Activated CD4-positive, alpha-beta T cell treated with anti-CD3 and anti-CD28 coated beads, Interleukin-2, amount 50 U/mL, for 4 hours (primary cell): ENCODE results near the gene MCM3AP.
"Not testable (repeated sequence)": the region's sequence is repeated elsewhere in the genome, so short reads cannot be mapped to it uniquely, and the experiment has no call there.

Experiments
- DNase-seq, 2 experiments: peaks; one replicate each; pipeline ENCODE4 v3.0.0-alpha.2; 2020

Gene MCM3AP

GRCh38 chr21:46239817-46240325 lies 45.5 kb downstream of the MCM3AP start:
- no peak for DNase-seq

- DNase-seq = no peak
These were observed 47.9 kb downstream of the MCM3AP start for GRCh38 chr21:46237474-46237873.

GRCh38 chr21:46234436-46234950 lies 50.9 kb downstream of the MCM3AP start:
- DNase-seq = no peak

GRCh38 chr21:46229923-46230260 lies 55.5 kb downstream of the MCM3AP start:
- DNase-seq = no peak

GRCh38 chr21:46229133-46229922 lies 56.1 kb downstream of the MCM3AP start:
- no peak for DNase-seq

GRCh38 chr21:46228345-46229051 lies 56.9 kb downstream of the MCM3AP start, which contains the start of gene LSS:
LSS (minus strand) TSS chr21:46228774; CDS start chr21:46228745, 29 bp downstream.
- peak; percentile 98 for DNase-seq

GRCh38 chr21:46227811-46228344 lies 57.5 kb downstream of the MCM3AP start:
- no peak for DNase-seq

- DNase-seq = no peak
These were observed 58.4 kb downstream of the MCM3AP start for GRCh38 chr21:46226920-46227599.

- DNase-seq = no peak
These were observed 59.3 kb downstream of the MCM3AP start for GRCh38 chr21:46226146-46226545.

- not testable (repeated sequence) for DNase-seq
These were observed 61.8 kb downstream of the MCM3AP start for GRCh38 chr21:46223661-46224060.

- DNase-seq = no peak
These were observed 62.2 kb downstream of the MCM3AP start for GRCh38 chr21:46223217-46223616.

GRCh38 chr21:46222436-46223116 lies 62.8 kb downstream of the MCM3AP start:
- DNase-seq = no peak

GRCh38 chr21:46221664-46222435 lies 63.6 kb downstream of the MCM3AP start:
- no peak for DNase-seq

- no peak for DNase-seq
These were observed 64.6 kb downstream of the MCM3AP start for GRCh38 chr21:46220847-46221246.

GRCh38 chr21:46220275-46220810 lies 65.1 kb downstream of the MCM3AP start:
- no peak for DNase-seq

- no peak for DNase-seq
These were observed 65.7 kb downstream of the MCM3AP start for GRCh38 chr21:46219591-46220239.

- DNase-seq = no peak
These were observed 66.4 kb downstream of the MCM3AP start for GRCh38 chr21:46218906-46219590.

GRCh38 chr21:46217511-46218196 lies 67.8 kb downstream of the MCM3AP start:
- no peak for DNase-seq

GRCh38 chr21:46216132-46216747 lies 69.2 kb downstream of the MCM3AP start:
- DNase-seq = no peak
